ENCODE results near the gene USP5.

USP5 gene

DNA sequence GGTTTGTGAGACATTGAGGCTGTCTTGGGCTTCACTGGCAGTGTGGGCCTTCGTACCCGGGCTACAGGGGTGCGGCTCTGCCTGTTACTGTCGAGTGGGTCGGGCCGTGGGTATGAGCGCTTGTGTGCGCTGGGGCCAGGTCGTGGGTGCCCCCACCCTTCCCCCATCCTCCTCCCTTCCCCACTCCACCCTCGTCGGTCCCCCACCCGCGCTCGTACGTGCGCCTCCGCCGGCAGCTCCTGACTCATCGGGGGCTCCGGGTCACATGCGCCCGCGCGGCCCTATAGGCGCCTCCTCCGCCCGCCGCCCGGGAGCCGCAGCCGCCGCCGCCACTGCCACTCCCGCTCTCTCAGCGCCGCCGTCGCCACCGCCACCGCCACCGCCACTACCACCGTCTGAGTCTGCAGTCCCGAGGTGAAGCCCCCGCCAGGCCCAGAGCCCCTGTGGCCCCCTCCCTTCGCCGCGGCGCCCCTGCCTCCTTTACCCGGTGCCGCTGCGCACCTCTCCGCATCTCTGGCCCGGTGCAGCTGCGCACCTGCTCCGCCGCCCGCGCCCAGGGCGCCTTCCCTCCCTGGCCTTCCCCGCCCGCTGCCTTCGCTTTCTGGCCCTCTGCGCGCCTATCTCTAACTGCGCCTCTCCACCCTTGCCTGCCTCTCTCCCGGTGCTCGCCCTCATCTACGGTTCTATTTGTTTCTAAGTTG, 62.4 kb downstream of the USP5 start, which contains the start of gene ENO2:
ENO2 (plus strand) TSS at position 335 of the 701 bp plus-strand sequence. CDS start 1,253 bp downstream, outside the sequence.
- no peak within 1 kb of the TSS for H4K8ac ChIP-seq (ENCODE audit: low read depth, low read length)
- peaks cover 2% of the 10 kb centered on the region for H3K36me3 ChIP-seq (ENCODE audit: control insufficient read depth, insufficient read depth, low read length)
- peak within 1 kb of the TSS; percentile 19 for H3K18ac ChIP-seq (ENCODE audit: low read length)
- peak; percentile 48 for DNase-seq
- peak within 1 kb of the TSS; percentile 92 for H3K4me2 ChIP-seq (ENCODE audit: low read length)
- H3K79me1 ChIP-seq (ENCODE audit: low read length) = peaks cover 3% of the 10 kb centered on the region
- no peak within 1 kb of the TSS for H4K5ac ChIP-seq (ENCODE audit: low read length)
- H2BK15ac ChIP-seq (replicated peaks; ENCODE audit: low read depth) = no peak within 1 kb of the TSS
- peak within 1 kb of the TSS; percentile 75 for H3K9ac ChIP-seq (ENCODE audit: low read length)
- H3K27ac ChIP-seq (ENCODE audit: low read depth, low read length) = no peak within 1 kb of the TSS
- no peaks in the 10 kb centered on the region for H3K27me3 ChIP-seq (ENCODE audit: insufficient read depth, low read length, poor library complexity)
- no peak within 1 kb of the TSS for H2AK5ac ChIP-seq (ENCODE audit: low read length)
- H3K4me1 ChIP-seq (ENCODE audit: control insufficient read depth, low read depth, low read length) = peaks cover 5% of the 10 kb centered on the region
- peak within 1 kb of the TSS; percentile 42 for H3K4me3 ChIP-seq (ENCODE audit: low read length)
- H3K79me2 ChIP-seq (ENCODE audit: control insufficient read depth, insufficient read depth, low read length) = no peaks in the 10 kb centered on the region
- no CpG with 5 or more reads among the region's 68 CpGs for WGBS (ENCODE audit: extremely low coverage, insufficient coverage, low lambda C conversion rate)
- H2BK120ac ChIP-seq (ENCODE audit: low read depth, low read length) = no peak within 1 kb of the TSS
- H3K56ac ChIP-seq (ENCODE audit: low read length) = peak within 1 kb of the TSS; percentile 83
- H3K4ac ChIP-seq (ENCODE audit: low read depth, low read length) = peak within 1 kb of the TSS; percentile 20
- H2BK5ac ChIP-seq (ENCODE audit: low read length) = no peak within 1 kb of the TSS
- peak within 1 kb of the TSS; percentile 67 for H3K23ac ChIP-seq (ENCODE audit: low read length)

DNA sequence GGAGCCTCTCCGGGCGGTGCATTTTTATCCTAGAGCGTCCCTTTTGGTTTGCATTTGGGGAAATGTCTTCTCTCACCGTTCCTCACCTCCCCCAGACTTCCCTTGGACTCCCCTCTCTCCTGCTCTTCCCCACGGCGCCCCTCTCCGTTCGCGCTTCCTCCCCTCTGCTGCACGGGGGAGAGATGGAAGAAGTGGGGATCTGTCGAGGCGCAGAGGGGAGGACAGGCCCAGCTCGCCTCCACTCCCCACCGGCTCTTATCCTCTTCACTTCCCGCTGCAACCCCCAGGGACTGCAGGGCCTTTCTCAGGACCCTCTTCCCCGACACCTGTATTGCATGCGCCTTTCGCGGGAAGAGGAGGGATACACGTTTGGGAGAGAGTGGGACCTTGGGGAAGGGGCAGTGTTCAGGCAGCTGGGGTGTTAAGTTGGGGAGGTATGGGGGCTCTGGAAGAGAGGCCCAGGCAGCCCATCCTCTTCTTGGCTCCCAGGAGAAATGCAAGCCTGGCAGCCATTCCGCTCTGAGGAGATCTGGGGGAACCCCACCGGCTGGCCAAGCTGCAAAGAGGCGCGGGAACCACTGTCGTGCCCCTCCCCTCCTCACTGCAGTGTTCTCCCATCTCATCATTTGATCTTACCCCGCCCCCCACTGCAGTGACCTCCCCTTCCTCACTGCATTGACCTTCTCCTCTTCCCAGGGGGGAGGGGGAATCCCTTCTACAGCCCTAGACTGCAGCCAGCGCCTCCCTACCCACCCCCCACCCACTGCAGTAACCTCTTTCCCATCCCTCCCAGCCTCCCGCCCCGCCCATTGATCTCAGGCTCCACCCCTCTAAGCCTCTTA, 63.2 kb downstream of the USP5 start:
- peaks cover 5% of the 10 kb centered on the region for H3K4me1 ChIP-seq (ENCODE audit: control insufficient read depth, low read depth, low read length)
- H3K18ac ChIP-seq (ENCODE audit: low read length) = peak overlapping the region; percentile 2
- no peak overlapping the region for H4K8ac ChIP-seq (ENCODE audit: low read depth, low read length)
- peaks cover 3% of the 10 kb centered on the region for H3K79me1 ChIP-seq (ENCODE audit: low read length)
- H2BK5ac ChIP-seq (ENCODE audit: low read length) = no peak overlapping the region
- H3K36me3 ChIP-seq (ENCODE audit: control insufficient read depth, insufficient read depth, low read length) = peaks cover 2% of the 10 kb centered on the region
- no peak overlapping the region for H3K4ac ChIP-seq (ENCODE audit: low read depth, low read length)
- no peak overlapping the region for H2AK5ac ChIP-seq (ENCODE audit: low read length)
- no peak overlapping the region for H2BK15ac ChIP-seq (replicated peaks; ENCODE audit: low read depth)
- H3K4me3 ChIP-seq (ENCODE audit: low read length) = peak overlapping the region; percentile 42
- H3K23ac ChIP-seq (ENCODE audit: low read length) = peak overlapping the region; percentile 67
- H2BK120ac ChIP-seq (ENCODE audit: low read depth, low read length) = no peak overlapping the region
- WGBS (ENCODE audit: extremely low coverage, insufficient coverage, low lambda C conversion rate) = no CpG with 5 or more reads among the region's 29 CpGs
- peak overlapping the region; percentile 83 for H3K56ac ChIP-seq (ENCODE audit: low read length)
- DNase-seq = peak; percentile 92
- H4K5ac ChIP-seq (ENCODE audit: low read length) = no peak overlapping the region
- H3K79me2 ChIP-seq (ENCODE audit: control insufficient read depth, insufficient read depth, low read length) = no peaks in the 10 kb centered on the region
- no peaks in the 10 kb centered on the region for H3K27me3 ChIP-seq (ENCODE audit: insufficient read depth, low read length, poor library complexity)
- H3K4me2 ChIP-seq (ENCODE audit: low read length) = peak overlapping the region; percentile 92
- H3K9ac ChIP-seq (ENCODE audit: low read length) = peak overlapping the region; percentile 75
- H3K27ac ChIP-seq (ENCODE audit: low read depth, low read length) = no peak overlapping the region

DNA sequence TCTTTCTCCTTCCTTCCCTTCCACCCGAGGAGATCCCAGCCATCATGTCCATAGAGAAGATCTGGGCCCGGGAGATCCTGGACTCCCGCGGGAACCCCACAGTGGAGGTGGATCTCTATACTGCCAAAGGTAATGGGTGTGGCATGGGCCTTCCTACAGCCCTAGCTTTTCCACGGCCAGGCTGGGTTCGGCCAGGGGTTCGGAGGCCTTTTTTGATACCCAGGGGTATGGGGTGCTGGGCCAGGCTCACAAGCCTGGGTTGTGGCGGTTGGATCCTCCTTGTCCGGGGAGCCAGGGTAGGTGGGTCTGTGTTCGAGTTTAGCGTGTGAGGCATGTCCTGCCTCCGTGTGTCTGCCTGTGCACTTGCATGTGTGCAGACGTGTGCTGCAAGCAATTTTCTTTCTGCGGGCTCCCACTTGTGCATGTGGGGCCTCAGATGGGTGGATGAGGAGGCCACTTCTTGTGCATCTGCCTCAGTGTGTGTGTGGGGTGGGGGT, 63.9 kb downstream of the USP5 start:
- Histone ChIP-seq H3K79me1 (ENCODE audit: low read length) (peaks cover 3% of the 10 kb centered on the region), H3K56ac (ENCODE audit: low read length) (peak overlapping the region; percentile 80), H3K18ac (ENCODE audit: low read length) (no peak overlapping the region), H3K27ac (ENCODE audit: low read depth, low read length) (no peak overlapping the region), H2BK5ac (ENCODE audit: low read length) (peak overlapping the region; percentile 30), H2BK15ac (replicated peaks; ENCODE audit: low read depth) (no peak overlapping the region), H3K9ac (ENCODE audit: low read length) (peak overlapping the region; percentile 56), H4K8ac (ENCODE audit: low read depth, low read length) (no peak overlapping the region), H3K4me3 (ENCODE audit: low read length) (no peak overlapping the region), H3K23ac (ENCODE audit: low read length) (no peak overlapping the region), H3K79me2 (ENCODE audit: control insufficient read depth, insufficient read depth, low read length) (no peaks in the 10 kb centered on the region), H3K4me1 (ENCODE audit: control insufficient read depth, low read depth, low read length) (peaks cover 5% of the 10 kb centered on the region), H2BK120ac (ENCODE audit: low read depth, low read length) (no peak overlapping the region), H3K4me2 (ENCODE audit: low read length) (peak overlapping the region; percentile 35), H3K36me3 (ENCODE audit: control insufficient read depth, insufficient read depth, low read length) (peaks cover 2% of the 10 kb centered on the region), H2AK5ac (ENCODE audit: low read length) (peak overlapping the region; percentile 87), H3K4ac (ENCODE audit: low read depth, low read length) (peak overlapping the region; percentile 79), H4K5ac (ENCODE audit: low read length) (no peak overlapping the region), H3K27me3 (ENCODE audit: insufficient read depth, low read length, poor library complexity) (no peaks in the 10 kb centered on the region)
- WGBS (ENCODE audit: extremely low coverage, insufficient coverage, low lambda C conversion rate) = no CpG with 5 or more reads among the region's 14 CpGs
- no peak for DNase-seq

All from mesendoderm (in vitro differentiated cells).